Karpas-422 (cell line): Measurements from ENCODE around the gene HAAO. TPM values are rescaled to one million over a fixed set of nuclear protein-coding genes. Genes with fewer than 3 reads are reported as not detected.

ENCODE experiments used
- DNase-seq: peaks from one replicate; pipeline ENCODE4 v3.0.0-alpha.2; 2015
- H2AFZ ChIP-seq: fragments of 200-600 bp; sonication (generic); 2 replicates; pipeline ENCODE4 v1.6.1; 2014; ENCODE audit warnings: antibody characterized with exemption, low read length, mixed read lengths
- H3K27ac ChIP-seq: fragments of 200-600 bp; sonication (generic); 2 replicates; pipeline ENCODE4 v1.5.1; 2014; ENCODE audit warnings: mild to moderate bottlenecking, low read length, moderate library complexity
- H3K27me3 ChIP-seq: fragments of 200-600 bp; sonication (generic); 2 replicates; pipeline ENCODE4 v1.6.1; 2014; ENCODE audit warnings: low read length, mixed read lengths
- H3K36me3 ChIP-seq: fragments of 200-600 bp; sonication (generic); 2 replicates; pipeline ENCODE4 v1.6.1; 2014; ENCODE audit warnings: low read length, mixed read lengths; ENCODE audit not compliant: insufficient read depth
- H3K4me1 ChIP-seq: fragments of 200-600 bp; sonication (generic); 2 replicates; pipeline ENCODE4 v1.6.1; 2014; ENCODE audit warnings: mild to moderate bottlenecking, low read length, mixed read lengths
- H3K4me2 ChIP-seq: fragments of 200-600 bp; sonication (generic); 2 replicates; pipeline ENCODE4 v1.6.1; 2014; ENCODE audit warnings: low read length, low read depth, mild to moderate bottlenecking; ENCODE audit not compliant: poor library complexity, severe bottlenecking
- H3K4me3 ChIP-seq: fragments of 200-600 bp; sonication (generic); 2 replicates; pipeline ENCODE4 v1.5.1; 2014; ENCODE audit warnings: mild to moderate bottlenecking, antibody characterized with exemption, low read length, mixed read lengths
- H3K79me2 ChIP-seq: fragments of 200-600 bp; sonication (generic); 2 replicates; pipeline ENCODE4 v1.6.1; 2014; ENCODE audit warnings: mild to moderate bottlenecking, low read length, mixed read lengths
- H3K9ac ChIP-seq: fragments of 200-600 bp; sonication (generic); 2 replicates; pipeline ENCODE4 v1.6.0; 2014; ENCODE audit warnings: low read length
- H3K9me2 ChIP-seq: fragments of 200-600 bp; sonication (generic), shearing (Covaris generic); replicated peaks from 2 replicates; pipeline ENCODE4 v1.6.0; 2014; ENCODE audit warnings: mild to moderate bottlenecking, low read length, moderate library complexity; ENCODE audit not compliant: insufficient read depth
- H3K9me3 ChIP-seq: fragments of 300-700, 200-600 bp; sonication (generic); 2 replicates; pipeline ENCODE4 v1.6.1; 2014; ENCODE audit warnings: low read length, mixed read lengths
- H4K20me1 ChIP-seq: fragments of 200-600 bp; sonication (generic); 2 replicates; pipeline ENCODE4 v1.6.1; 2014; ENCODE audit warnings: mild to moderate bottlenecking, antibody characterized with exemption, low read length, low read depth; ENCODE audit not compliant: insufficient read depth
- total RNA-seq: library from RNA; depleted of rRNA; stranded (reverse); fragments of >200 nt; shearing (Covaris generic); gene quantifications from 2 replicates; pipeline ENCODE4 v1.2.3, GENCODE V29; 2014; ENCODE audit warnings: low replicate concordance; rRNA removed

The HAAO gene
- total RNA-seq, result not detected in 2 replicates

DNA sequence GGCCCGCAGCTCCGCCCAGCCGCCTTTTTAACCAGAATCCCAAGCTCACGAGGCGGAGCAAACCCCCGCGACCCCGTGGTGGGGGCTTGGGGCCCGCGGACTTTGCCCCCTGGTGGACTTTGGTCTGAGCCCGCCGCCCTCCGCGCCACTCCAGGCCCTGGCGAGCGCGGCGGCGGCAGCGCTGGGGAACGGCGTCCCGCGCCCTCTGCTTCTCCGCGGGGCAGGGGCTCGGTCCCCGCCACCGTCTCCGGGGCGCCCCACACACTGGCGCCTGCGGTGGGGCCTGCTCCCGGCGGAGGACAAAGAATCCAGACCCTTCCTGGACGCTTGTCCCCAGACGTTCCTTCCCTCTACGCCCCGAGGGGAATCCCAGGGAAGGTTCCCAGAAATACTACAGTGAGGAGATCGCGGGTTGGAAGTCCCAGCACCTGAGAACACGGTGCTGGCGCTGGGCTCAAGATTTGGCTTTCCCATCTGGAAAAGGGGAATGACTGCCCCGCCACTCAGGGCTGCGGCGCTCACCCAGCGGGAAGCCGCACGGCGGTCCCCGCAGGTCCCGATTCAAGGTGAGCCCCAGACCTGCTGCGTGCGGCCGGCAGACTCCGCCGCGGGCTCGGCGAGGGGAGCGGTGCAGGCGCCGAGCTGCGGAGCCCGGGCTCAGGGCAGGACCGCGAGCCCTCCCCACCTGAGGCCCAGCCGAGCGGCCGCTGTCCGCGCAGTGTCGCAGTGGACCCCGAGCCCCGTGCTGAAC lies at the start of gene HAAO:
TSS of gene HAAO (minus strand) at position 1 of the 751 bp plus-strand sequence. CDS start 47 bp downstream, outside the sequence.
- H3K4me3 ChIP-seq, result no peak within 1 kb of the TSS

GRCh38 chr2:42841344-42841743 lies 49.0 kb upstream of the HAAO start:
- no peak overlapping the region for H3K9ac ChIP-seq
- no peak overlapping the region for H2AFZ ChIP-seq
- no peaks in the 10 kb centered on the region for H3K9me2 ChIP-seq
- H3K27ac ChIP-seq, result no peak overlapping the region
- H3K27me3 ChIP-seq, result no peaks in the 10 kb centered on the region
- H3K36me3 ChIP-seq, result no peaks in the 10 kb centered on the region
- DNase-seq, result no peak
- no peak overlapping the region for H3K4me2 ChIP-seq
- H3K4me3 ChIP-seq, result no peak overlapping the region
- no peaks in the 10 kb centered on the region for H3K4me1 ChIP-seq
- no peaks in the 10 kb centered on the region for H3K9me3 ChIP-seq
- H4K20me1 ChIP-seq, result no peaks in the 10 kb centered on the region
- no peaks in the 10 kb centered on the region for H3K79me2 ChIP-seq

More for the DNA sequence above, at the start of gene HAAO:
- Histone ChIP-seq H3K9me3 (no peaks in the 10 kb centered on the region), H3K9me2 (no peaks in the 10 kb centered on the region), H3K4me2 (no peak within 1 kb of the TSS), H3K4me1 (peaks cover 17% of the 10 kb centered on the region), H3K27me3 (no peaks in the 10 kb centered on the region), H3K79me2 (no peaks in the 10 kb centered on the region), H3K36me3 (no peaks in the 10 kb centered on the region), H4K20me1 (no peaks in the 10 kb centered on the region), H3K27ac (no peak within 1 kb of the TSS), H3K9ac (no peak within 1 kb of the TSS), H2AFZ (no peak within 1 kb of the TSS)
- DNase-seq, result no peak

- H3K4me2 ChIP-seq, result no peak overlapping the region
- no peaks in the 10 kb centered on the region for H3K27me3 ChIP-seq
- H3K36me3 ChIP-seq, result no peaks in the 10 kb centered on the region
- DNase-seq, result no peak
- no peak overlapping the region for H3K4me3 ChIP-seq
- H3K9me2 ChIP-seq, result no peaks in the 10 kb centered on the region
- no peak overlapping the region for H2AFZ ChIP-seq
- no peak overlapping the region for H3K27ac ChIP-seq
- H3K9me3 ChIP-seq, result no peaks in the 10 kb centered on the region
- H3K4me1 ChIP-seq, result no peaks in the 10 kb centered on the region
- H4K20me1 ChIP-seq, result no peaks in the 10 kb centered on the region
- H3K79me2 ChIP-seq, result no peaks in the 10 kb centered on the region
- H3K9ac ChIP-seq, result no peak overlapping the region
Measured at GRCh38 chr2:42840760-42841159, 48.4 kb upstream of the HAAO start.

DNA sequence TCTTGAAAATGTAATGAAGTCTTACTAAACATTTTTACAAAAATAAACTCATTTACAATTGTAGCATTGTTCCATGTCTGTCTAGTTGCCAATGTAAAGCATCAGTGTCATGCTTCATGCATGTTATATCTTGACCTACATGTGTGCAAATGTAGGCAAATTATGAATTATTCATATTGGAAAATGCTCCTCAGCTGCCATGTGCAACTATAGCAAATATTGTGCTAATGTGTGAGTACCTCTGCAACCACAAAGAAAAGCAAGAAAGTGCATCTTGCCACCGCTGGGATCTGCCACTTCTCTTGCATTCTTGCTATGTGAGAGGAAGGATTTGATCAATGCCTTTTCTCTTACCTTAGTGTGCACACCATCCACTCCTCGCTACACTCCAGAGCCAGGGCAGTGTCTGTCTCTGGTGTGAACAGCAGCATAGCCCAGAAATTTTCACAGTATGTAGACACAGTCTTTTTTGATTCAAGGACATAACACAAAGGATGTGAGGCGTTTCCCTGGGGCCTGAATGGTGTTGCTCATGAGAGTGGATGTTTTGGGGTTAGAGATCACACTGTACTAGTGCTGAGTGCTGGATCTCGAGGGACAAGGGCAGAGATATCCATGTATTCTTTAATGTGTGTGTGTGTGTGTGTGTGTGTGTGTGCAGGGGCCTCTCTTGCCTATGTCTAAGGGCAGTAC lies 47.6 kb upstream of the HAAO start:
- no peaks in the 10 kb centered on the region for H3K4me1 ChIP-seq
- H4K20me1 ChIP-seq, result no peaks in the 10 kb centered on the region
- H3K27ac ChIP-seq, result no peak overlapping the region
- no peaks in the 10 kb centered on the region for H3K9me2 ChIP-seq
- no peak overlapping the region for H3K9ac ChIP-seq
- no peak overlapping the region for H3K4me2 ChIP-seq
- no peaks in the 10 kb centered on the region for H3K27me3 ChIP-seq
- DNase-seq, result no peak
- H3K36me3 ChIP-seq, result no peaks in the 10 kb centered on the region
- no peaks in the 10 kb centered on the region for H3K9me3 ChIP-seq
- H3K4me3 ChIP-seq, result no peak overlapping the region
- no peaks in the 10 kb centered on the region for H3K79me2 ChIP-seq
- H2AFZ ChIP-seq, result no peak overlapping the region

GRCh38 chr2:42838133-42838532 lies 45.8 kb upstream of the HAAO start:
- Histone ChIP-seq H3K36me3 (no peaks in the 10 kb centered on the region), H3K9ac (no peak overlapping the region), H3K27ac (no peak overlapping the region), H3K4me1 (no peaks in the 10 kb centered on the region), H3K4me2 (no peak overlapping the region), H3K9me2 (no peaks in the 10 kb centered on the region), H2AFZ (no peak overlapping the region), H3K9me3 (no peaks in the 10 kb centered on the region), H3K79me2 (no peaks in the 10 kb centered on the region), H3K4me3 (no peak overlapping the region), H4K20me1 (no peaks in the 10 kb centered on the region), H3K27me3 (no peaks in the 10 kb centered on the region)
- DNase-seq, result no peak

GRCh38 chr2:42835577-42836371 lies 43.4 kb upstream of the HAAO start:
- H3K9me3 ChIP-seq, result no peaks in the 10 kb centered on the region
- no peak for DNase-seq
- H3K4me2 ChIP-seq, result no peak overlapping the region
- H3K27me3 ChIP-seq, result no peaks in the 10 kb centered on the region
- no peaks in the 10 kb centered on the region for H3K79me2 ChIP-seq
- no peaks in the 10 kb centered on the region for H3K9me2 ChIP-seq
- H2AFZ ChIP-seq, result no peak overlapping the region
- no peak overlapping the region for H3K9ac ChIP-seq
- no peak overlapping the region for H3K4me3 ChIP-seq
- no peaks in the 10 kb centered on the region for H4K20me1 ChIP-seq
- H3K4me1 ChIP-seq, result no peaks in the 10 kb centered on the region
- no peaks in the 10 kb centered on the region for H3K36me3 ChIP-seq
- H3K27ac ChIP-seq, result no peak overlapping the region

GRCh38 chr2:42834161-42834560 lies 41.8 kb upstream of the HAAO start:
- no peak overlapping the region for H3K9ac ChIP-seq
- no peak for DNase-seq
- H4K20me1 ChIP-seq, result no peaks in the 10 kb centered on the region
- H3K79me2 ChIP-seq, result no peaks in the 10 kb centered on the region
- H3K9me2 ChIP-seq, result no peaks in the 10 kb centered on the region
- no peak overlapping the region for H3K4me2 ChIP-seq
- H3K4me3 ChIP-seq, result no peak overlapping the region
- peaks cover 9% of the 10 kb centered on the region for H3K4me1 ChIP-seq
- H2AFZ ChIP-seq, result no peak overlapping the region
- H3K27me3 ChIP-seq, result no peaks in the 10 kb centered on the region
- H3K36me3 ChIP-seq, result no peaks in the 10 kb centered on the region
- H3K9me3 ChIP-seq, result no peaks in the 10 kb centered on the region
- H3K27ac ChIP-seq, result no peak overlapping the region

- no peak for DNase-seq
- H3K36me3 ChIP-seq, result no peaks in the 10 kb centered on the region
- H2AFZ ChIP-seq, result no peak overlapping the region
- H3K79me2 ChIP-seq, result no peaks in the 10 kb centered on the region
- peaks cover 12% of the 10 kb centered on the region for H3K4me1 ChIP-seq
- H3K9me3 ChIP-seq, result no peaks in the 10 kb centered on the region
- H3K27me3 ChIP-seq, result no peaks in the 10 kb centered on the region
- H3K4me3 ChIP-seq, result no peak overlapping the region
- H4K20me1 ChIP-seq, result no peaks in the 10 kb centered on the region
- H3K4me2 ChIP-seq, result no peak overlapping the region
- H3K9me2 ChIP-seq, result no peaks in the 10 kb centered on the region
- H3K9ac ChIP-seq, result no peak overlapping the region
- H3K27ac ChIP-seq, result no peak overlapping the region
Measured at GRCh38 chr2:42832289-42832634, 39.9 kb upstream of the HAAO start.
